Measurements from ENCODE around the gene TMC3.

TMC3 gene

GRCh38 chr15:81296673-81297072 is 77.3 kb downstream of the TMC3 start:
- DNase-seq: peak; percentile 76

DNA sequence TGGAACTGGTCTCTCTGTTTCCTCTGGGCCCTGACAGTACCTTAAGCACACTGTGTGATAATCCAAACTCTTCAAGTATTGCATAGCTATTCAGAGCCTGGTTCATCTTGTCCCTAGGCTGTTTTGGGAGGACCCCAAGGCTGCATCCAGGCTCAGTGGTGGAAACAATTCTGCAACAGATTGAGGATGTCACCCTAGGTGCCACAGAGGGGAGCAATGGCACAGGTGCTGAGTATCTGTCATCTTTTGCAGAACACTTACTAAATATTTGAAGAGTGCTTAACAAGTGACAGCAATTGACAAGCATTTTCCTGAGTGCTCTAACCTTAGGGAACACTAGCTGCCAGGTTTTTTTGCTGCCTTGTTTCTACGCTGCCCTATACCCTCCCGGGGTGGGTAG is 77.8 kb downstream of the TMC3 start:
- no peak for DNase-seq

GRCh38 chr15:81295486-81296121 is 78.4 kb downstream of the TMC3 start:
- no peak for DNase-seq

DNA sequence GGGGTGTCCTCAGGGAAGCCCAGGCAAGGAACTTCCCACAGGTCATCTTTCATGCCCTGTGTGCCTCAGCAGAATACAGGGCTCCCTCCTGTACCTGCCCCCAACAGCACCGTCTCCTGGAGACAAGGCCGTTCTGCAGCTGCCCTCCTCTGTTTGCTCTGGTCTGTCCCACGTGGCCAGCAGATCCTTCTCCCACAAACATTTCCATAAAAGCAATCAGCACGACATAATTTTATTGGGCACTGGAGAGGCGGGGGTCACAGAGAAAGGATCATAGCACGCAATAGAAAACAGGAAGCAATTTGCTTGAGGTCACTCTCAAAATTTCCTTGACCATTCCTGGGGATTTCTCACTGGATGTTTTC is 79.5 kb downstream of the TMC3 start:
- no peak for DNase-seq

GRCh38 chr15:81293728-81294515 is 80.1 kb downstream of the TMC3 start:
- DNase-seq: peak; percentile 91

DNA sequence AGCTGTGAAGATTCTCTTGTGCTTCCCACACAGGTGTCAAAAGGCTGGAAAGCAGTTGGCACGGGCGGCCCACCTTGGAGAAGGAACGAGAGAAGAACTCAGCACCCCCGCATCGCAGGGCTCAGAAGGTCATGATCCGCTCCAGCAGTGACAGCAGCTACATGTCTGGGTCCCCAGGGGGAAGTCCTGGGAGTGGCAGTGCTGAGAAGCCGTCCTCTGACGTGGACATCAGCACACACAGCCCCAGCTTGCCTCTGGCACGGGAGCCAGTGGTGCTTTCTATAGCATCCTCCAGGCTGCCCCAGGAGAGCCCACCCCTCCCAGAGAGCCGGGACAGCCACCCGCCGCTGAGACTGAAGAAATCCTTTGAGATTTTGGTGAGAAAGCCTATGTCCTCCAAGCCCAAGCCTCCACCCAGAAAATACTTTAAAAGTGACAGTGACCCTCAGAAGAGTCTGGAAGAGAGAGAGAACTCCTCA is 81.5 kb downstream of the TMC3 start:
- DNase-seq: no peak

GRCh38 chr15:81291916-81292522 is 82.0 kb downstream of the TMC3 start:
- DNase-seq: no peak

- no peak for DNase-seq
Observed at GRCh38 chr15:81289910-81290309, 84.1 kb downstream of the TMC3 start.

DNA sequence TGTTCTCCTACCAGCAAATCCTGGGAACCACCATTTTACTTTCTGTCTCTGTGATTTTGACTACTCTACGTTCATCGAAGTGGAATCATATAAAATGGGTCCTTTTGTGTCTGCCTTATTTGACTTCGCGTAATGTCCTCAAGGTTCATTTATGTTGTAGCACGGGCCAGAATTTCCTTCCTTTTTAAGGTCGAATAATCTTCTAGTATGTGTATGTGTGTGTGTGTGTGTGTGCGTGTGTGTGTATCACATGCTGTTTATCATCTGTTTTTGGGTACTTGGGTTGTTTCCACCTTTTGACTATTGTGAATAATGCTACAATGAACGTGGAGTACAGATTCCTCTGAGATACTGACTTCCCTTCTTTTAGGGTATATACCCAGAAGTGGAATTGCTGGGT is 85.4 kb downstream of the TMC3 start:
- DNase-seq: no peak

DNA sequence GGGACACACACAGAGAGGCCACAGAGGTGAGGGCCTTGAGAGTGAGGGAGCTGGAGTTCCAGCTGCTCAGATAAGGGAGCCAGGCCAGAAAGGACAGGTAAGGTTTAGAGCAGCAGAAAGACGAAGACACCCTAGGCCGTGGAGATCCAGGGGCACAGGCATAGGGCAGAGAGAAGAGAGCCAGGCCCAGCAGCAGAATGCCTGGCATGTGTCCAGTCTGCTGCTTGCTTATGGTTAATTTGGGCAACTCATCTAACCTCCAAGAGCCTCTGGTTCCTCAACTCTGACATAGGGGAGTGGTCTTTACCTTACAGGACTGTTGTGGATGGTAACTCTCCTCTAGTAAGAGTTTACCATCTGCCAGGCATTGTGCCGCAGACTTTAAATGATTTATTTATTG is 86.0 kb downstream of the TMC3 start:
- DNase-seq: no peak

DNA sequence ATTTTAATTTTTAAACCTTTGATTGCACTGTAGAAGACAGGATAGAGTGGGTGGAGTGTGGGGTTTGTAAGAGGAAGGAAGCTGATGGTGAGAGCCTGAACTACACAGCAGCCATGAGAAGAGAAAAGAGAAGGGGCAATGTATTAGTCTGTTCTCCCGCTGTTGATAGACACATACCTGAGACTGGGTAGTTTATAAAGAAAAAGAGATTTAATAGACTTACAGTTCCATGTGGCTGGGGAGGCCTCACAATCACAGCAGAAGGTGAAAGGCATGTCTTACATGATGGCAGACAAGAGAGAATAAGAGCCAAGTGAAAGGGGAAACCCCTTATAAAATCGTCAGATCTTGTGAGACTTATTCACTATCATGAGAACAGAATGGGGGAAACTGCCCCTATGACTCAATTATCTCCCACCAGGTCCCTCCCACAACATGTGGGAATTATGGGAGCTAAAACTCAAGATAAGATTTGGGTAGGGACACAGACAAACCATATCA is 87.3 kb downstream of the TMC3 start:
- DNase-seq: no peak

GRCh38 chr15:81285461-81285860 is 88.6 kb downstream of the TMC3 start:
- no peak for DNase-seq

GRCh38 chr15:81284256-81285031 is 89.6 kb downstream of the TMC3 start:
- DNase-seq: no peak

GRCh38 chr15:81282911-81283310 is 91.1 kb downstream of the TMC3 start:
- DNase-seq: no peak

- DNase-seq: no peak
Observed at GRCh38 chr15:81282606-81282895, 91.5 kb downstream of the TMC3 start.

DNA sequence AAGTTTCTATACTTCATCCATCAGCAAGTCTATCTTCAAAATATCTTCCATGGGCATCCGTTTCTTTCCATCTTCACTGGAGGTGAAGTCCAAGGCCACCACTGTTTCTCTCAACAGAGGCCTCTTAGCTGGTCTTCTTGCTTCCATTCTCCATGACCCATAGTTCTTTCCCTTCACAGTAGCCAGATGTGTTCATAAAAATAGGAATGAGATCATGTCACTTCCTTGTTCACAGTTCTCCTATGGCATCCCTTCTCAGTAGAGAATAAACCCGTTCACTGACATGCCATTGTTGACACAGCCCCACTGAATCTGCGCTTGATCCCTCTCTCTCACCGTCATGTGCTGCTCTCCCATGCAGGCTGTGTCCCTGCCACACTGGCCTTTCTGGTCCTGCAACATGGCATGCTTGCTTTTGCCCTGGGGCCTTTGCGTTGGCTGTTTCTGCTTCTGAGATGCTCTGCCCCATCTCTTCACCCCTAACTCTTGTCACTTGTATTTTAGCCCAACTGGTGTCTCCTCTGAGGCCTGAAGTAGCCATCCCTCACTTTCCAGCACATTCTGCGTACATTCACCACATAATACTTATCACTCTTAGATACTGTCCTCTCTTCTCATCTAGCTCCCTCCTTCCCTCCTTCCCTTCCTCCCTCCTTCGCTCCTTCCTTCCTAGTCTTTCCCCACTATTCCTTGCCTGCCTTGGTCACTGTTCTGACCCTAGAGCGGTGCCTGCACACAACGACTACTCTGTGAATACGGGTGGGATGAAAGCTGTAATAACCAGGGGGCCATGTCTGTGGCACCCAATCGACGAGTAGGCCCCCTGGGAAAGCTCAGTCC is 92.0 kb downstream of the TMC3 start:
- DNase-seq: no peak

DNA sequence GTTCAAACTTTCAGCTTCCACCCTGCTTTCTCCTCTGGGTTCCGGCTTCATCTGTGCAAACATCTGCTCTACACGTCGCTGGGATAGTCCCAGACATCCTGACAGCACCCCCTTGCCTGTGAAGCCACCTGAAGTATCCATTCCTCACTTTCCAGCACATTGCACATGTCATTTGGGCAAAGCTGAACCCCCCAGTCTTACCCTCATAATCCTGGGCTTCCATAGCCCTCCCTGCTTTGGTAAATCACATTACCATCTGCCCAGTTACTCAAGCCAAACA is 92.6 kb downstream of the TMC3 start:
- no peak for DNase-seq

Measured in KG1 (cell line).